ACC112 (cell line): ENCODE data around the gene ABCF1.

ENCODE experiments used
- H2AFZ ChIP-seq: fragments of 200-600 bp; sonication (generic); one replicate; pipeline ENCODE4 v1.6.0; 2017; ENCODE audit warnings: antibody characterized with exemption, low read length; ENCODE audit not compliant: unreplicated experiment
- H3K27ac ChIP-seq: fragments of 200-600 bp; sonication (generic); 2 replicates; pipeline ENCODE4 v1.5.1; 2014; ENCODE audit warnings: low read depth, mild to moderate bottlenecking, antibody characterized with exemption, low read length, moderate library complexity
- H3K27me3 ChIP-seq: fragments of 200-600 bp; sonication (generic); 2 replicates; pipeline ENCODE4 v1.6.1; 2014; ENCODE audit warnings: mild to moderate bottlenecking, antibody characterized with exemption, low read length, moderate library complexity, mixed read lengths; ENCODE audit not compliant: insufficient read depth
- H3K36me3 ChIP-seq: fragments of 200-600 bp; sonication (generic); 2 replicates; pipeline ENCODE4 v1.6.1; 2016; ENCODE audit warnings: mild to moderate bottlenecking, antibody characterized with exemption, low read length, moderate library complexity, mixed read lengths; ENCODE audit not compliant: insufficient read depth
- H3K4me1 ChIP-seq: fragments of 200-600 bp; sonication (generic); one replicate; pipeline ENCODE4 v1.6.1; 2016; ENCODE audit warnings: low read length, mixed read lengths; ENCODE audit not compliant: insufficient read depth, unreplicated experiment, control insufficient read depth
- H3K4me3 ChIP-seq: fragments of 200-600 bp; sonication (generic); 2 replicates; pipeline ENCODE4 v1.5.1; 2014; ENCODE audit warnings: mild to moderate bottlenecking, low read depth, low read length
- H3K79me2 ChIP-seq: fragments of 200-600 bp; sonication (generic); one replicate; pipeline ENCODE4 v1.6.0; 2016; ENCODE audit warnings: low read length; ENCODE audit not compliant: control insufficient read depth, unreplicated experiment, insufficient read depth

ABCF1 gene

GRCh38 chr6:30560930-30561329 lies 10.3 kb upstream of the ABCF1 start:
- Histone ChIP-seq H3K79me2 (peaks cover 23% of the 10 kb centered on the region), H3K36me3 (peaks cover 15% of the 10 kb centered on the region), H3K4me1 (peaks cover 9% of the 10 kb centered on the region), H3K27ac (no peak overlapping the region), H2AFZ (no peak overlapping the region), H3K4me3 (no peak overlapping the region), H3K27me3 (no peaks in the 10 kb centered on the region)

DNA sequence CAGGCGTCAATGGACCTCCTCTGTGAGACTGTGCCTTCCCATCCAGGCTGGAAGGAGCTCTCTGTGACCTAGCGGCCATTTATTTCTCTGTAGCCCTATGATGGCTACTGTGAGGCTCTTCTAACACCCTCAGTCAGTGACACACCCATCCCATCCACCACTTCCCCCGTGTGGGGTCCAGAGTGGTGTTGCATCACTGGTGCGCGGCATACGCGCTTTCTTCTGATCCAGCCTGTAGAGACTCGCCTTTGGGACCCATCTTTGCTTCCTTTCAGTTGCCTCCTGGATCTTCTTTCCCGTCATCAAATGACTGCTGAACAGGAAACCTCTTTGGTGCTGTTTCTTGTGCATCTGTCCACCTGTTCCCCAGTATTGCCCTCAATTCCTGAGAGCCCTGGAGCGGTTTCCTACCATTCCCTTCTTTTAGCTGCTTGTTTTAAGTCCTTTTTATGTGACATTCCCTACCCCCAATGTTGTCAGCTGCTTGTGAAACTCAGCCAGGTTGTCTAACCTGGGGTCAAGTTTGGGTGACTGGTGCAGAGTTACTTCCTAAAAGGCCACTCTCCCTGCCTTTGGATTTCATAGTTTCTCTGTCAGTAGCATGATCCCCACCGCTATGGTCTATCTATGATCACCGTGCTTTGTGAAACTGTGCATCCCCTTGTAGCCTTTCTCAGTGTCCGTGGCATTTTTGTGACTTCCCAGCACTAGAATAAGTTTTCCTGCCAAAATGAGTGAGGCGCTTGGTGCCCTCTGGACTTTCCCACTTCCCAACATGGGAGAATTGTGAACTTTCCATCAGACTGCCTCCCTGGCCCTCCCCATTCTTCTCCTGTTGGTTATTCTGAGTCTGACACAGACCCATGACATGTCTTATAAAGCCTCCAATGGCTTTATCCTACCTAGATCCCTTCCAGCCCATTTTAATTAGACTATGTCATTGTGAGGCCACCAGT lies 8.5 kb upstream of the ABCF1 start:
- peaks cover 17% of the 10 kb centered on the region for H3K79me2 ChIP-seq
- H3K36me3 ChIP-seq = peaks cover 15% of the 10 kb centered on the region
- H3K27ac ChIP-seq = no peak overlapping the region
- H3K4me1 ChIP-seq = peaks cover 9% of the 10 kb centered on the region
- no peak overlapping the region for H3K4me3 ChIP-seq
- H2AFZ ChIP-seq = no peak overlapping the region
- no peaks in the 10 kb centered on the region for H3K27me3 ChIP-seq

DNA sequence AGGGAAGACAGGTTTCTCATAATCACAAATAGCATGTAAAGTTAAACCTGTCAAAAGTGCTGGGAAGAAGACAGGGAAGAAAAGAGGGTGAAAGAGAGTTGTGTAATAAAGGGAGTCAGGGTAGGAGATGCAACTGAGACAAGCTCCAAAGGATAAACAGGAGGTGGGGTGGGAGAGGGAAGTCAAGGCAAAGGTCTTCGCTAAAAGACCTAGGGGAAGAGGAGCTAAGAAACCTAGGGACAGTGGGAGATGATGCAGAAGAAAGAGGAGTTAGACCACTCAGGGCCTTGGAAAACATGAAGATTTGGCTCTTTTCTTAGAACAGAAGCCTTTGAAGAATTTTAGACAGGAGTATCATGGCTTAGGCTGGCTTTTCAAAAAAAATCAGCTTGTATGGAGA lies 7.1 kb upstream of the ABCF1 start:
- Histone ChIP-seq H3K79me2 (peaks cover 5% of the 10 kb centered on the region), H3K4me1 (no peaks in the 10 kb centered on the region), H3K27me3 (no peaks in the 10 kb centered on the region), H3K4me3 (no peak overlapping the region), H3K27ac (no peak overlapping the region), H3K36me3 (peaks cover 11% of the 10 kb centered on the region), H2AFZ (no peak overlapping the region)

GRCh38 chr6:30565772-30566171 lies 5.5 kb upstream of the ABCF1 start:
- Histone ChIP-seq H3K27ac (no peak overlapping the region), H2AFZ (no peak overlapping the region), H3K4me1 (peaks cover 6% of the 10 kb centered on the region), H3K4me3 (no peak overlapping the region), H3K36me3 (peaks cover 11% of the 10 kb centered on the region), H3K79me2 (peaks cover 5% of the 10 kb centered on the region), H3K27me3 (no peaks in the 10 kb centered on the region)

- Histone ChIP-seq H3K27me3 (no peaks in the 10 kb centered on the region), H2AFZ (no peak overlapping the region), H3K4me1 (peaks cover 18% of the 10 kb centered on the region)
Measured at GRCh38 chr6:30568245-30568644, 3.0 kb upstream of the ABCF1 start.

DNA sequence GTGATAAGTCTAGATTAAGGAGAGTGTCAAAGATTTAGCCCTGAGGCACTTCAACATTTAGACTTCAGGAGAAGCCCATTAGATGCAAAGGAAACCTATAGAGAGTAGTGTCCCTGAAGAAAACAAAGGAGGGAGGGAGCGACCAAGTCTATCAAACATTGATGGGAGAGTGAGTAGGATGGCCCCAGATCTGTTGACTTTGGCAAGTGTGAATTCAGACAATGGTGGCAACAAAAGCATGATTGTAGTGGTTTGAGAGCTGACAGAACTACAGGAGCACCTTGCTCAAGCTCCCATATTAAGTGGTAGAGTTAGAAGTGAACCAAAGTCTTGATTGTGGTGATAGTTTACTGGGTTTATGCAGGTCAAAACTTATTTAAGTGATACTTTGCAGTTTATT lies 979 bp upstream of the ABCF1 start:
- no peak overlapping the region for H3K27ac ChIP-seq
- H3K36me3 ChIP-seq = no peaks in the 10 kb centered on the region; the same call in 1 of the 2 replicates
- peak overlapping the region; percentile 84 for H3K4me3 ChIP-seq
- no peaks in the 10 kb centered on the region for H3K27me3 ChIP-seq
- H2AFZ ChIP-seq = peak overlapping the region; percentile 94
- H3K4me1 ChIP-seq = peaks cover 31% of the 10 kb centered on the region
- H3K79me2 ChIP-seq = peaks cover 37% of the 10 kb centered on the region

More at GRCh38 chr6:30568245-30568644, 3.0 kb upstream of the ABCF1 start:
- Histone ChIP-seq H3K27ac (no peak overlapping the region), H3K4me3 (no peak overlapping the region), H3K79me2 (peaks cover 18% of the 10 kb centered on the region), H3K36me3 (no peaks in the 10 kb centered on the region)

GRCh38 chr6:30570740-30571074 lies 535 bp upstream of the ABCF1 start:
- Histone ChIP-seq H3K27me3 (no peaks in the 10 kb centered on the region), H3K27ac (peak overlapping the region; percentile 48), H3K4me1 (peaks cover 31% of the 10 kb centered on the region), H3K79me2 (peaks cover 41% of the 10 kb centered on the region), H3K4me3 (peak overlapping the region; percentile 84), H3K36me3 (no peaks in the 10 kb centered on the region; the same call in 1 of the 2 replicates), H2AFZ (peak overlapping the region; percentile 94)

DNA sequence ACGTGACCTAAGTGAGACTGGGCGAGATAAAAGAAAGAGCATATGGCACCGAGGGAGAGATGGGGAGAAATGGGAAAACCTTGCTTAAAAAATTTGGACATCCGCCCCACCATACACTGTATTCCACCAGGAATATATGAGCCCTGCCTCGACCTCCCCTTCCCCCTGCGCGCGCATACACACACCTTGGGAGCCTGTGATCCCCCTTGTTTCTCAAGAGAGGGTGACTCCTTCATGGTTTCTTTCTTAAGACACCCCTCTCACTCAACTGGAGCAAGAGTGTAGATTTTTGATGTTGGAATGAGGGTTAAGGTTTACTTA lies 480 bp downstream of the ABCF1 start:
- Histone ChIP-seq H3K36me3 (peaks cover under 1% of the 10 kb centered on the region), H2AFZ (peak overlapping the region; percentile 79), H3K27me3 (no peaks in the 10 kb centered on the region), H3K4me1 (peaks cover 31% of the 10 kb centered on the region), H3K79me2 (peaks cover 49% of the 10 kb centered on the region), H3K27ac (peak overlapping the region; percentile 89), H3K4me3 (peak overlapping the region; percentile 84)

DNA sequence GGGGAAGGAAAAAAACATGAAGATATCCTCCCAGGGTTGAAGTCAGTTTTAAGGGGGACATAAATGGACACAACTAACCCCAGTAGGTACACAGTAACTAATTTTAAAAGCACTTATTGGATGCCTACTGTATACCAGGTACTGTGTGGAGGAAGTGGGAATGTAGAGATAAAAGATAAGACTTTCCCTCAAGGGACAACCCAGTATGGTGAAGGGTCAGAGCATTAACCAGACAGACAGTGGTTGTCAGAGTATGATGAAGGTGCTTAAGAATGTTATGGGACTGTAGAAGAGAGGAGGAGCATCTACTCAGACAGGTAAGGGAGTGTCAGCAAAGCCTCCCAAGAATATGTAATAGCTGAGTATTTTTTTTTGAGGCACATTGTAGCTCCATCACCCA lies 906 bp downstream of the ABCF1 start:
- Histone ChIP-seq H3K79me2 (peaks cover 53% of the 10 kb centered on the region), H3K36me3 (peaks cover 4% of the 10 kb centered on the region), H3K27ac (peak overlapping the region; percentile 89; the same call in 1 of the 2 replicates), H3K27me3 (no peaks in the 10 kb centered on the region), H2AFZ (no peak overlapping the region), H3K4me1 (peaks cover 31% of the 10 kb centered on the region), H3K4me3 (peak overlapping the region; percentile 84)

DNA sequence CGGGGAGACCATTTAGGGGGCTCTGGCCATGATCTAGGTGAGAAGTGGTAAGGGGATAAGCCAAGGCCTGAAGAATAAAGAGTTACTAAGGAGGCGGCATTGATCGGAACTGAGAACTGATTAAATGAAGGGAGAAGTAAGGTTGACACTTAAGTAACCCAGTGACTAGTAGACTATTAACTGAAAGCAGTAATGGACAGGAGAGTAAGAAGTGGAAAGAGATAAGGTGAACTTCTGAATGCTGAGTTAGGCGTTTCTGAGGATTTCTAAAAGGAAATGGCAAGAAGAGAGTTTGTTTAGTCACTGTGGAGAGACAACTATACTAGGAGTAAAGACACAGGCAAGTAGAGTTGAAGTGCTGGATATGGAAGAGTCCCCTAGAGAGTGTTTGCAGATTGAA lies 1.9 kb downstream of the ABCF1 start:
- Histone ChIP-seq H3K27ac (no peak overlapping the region), H3K27me3 (no peaks in the 10 kb centered on the region), H3K4me1 (peaks cover 31% of the 10 kb centered on the region), H3K79me2 (peaks cover 59% of the 10 kb centered on the region), H3K4me3 (peak overlapping the region; percentile 84), H3K36me3 (peaks cover 13% of the 10 kb centered on the region), H2AFZ (no peak overlapping the region)

GRCh38 chr6:30578051-30578450 lies 6.8 kb downstream of the ABCF1 start:
- H3K4me1 ChIP-seq = peaks cover 15% of the 10 kb centered on the region

More at GRCh38 chr6:30578051-30578450, 6.8 kb downstream of the ABCF1 start:
- H3K27ac ChIP-seq = no peak overlapping the region
- H2AFZ ChIP-seq = no peak overlapping the region
- peaks cover 43% of the 10 kb centered on the region for H3K79me2 ChIP-seq
- no peaks in the 10 kb centered on the region for H3K27me3 ChIP-seq
- H3K36me3 ChIP-seq = peaks cover 38% of the 10 kb centered on the region
- no peak overlapping the region for H3K4me3 ChIP-seq
